SK-N-SH treated with all-trans-retinoic acid at 6 μM for 48 hours (cell line): ENCODE data around the gene MYO15A.

Experiments
- ARNTL ChIP-seq: fragments of 450-650 bp; formaldehyde crosslinking; IDR thresholded peaks from 2 replicates; pipeline ENCODE4 v1.5.0; 2020; ENCODE audit warnings: low read depth, mild to moderate bottlenecking, moderate library complexity, borderline replicate concordance
- BACH2 ChIP-seq: fragments of 250-450 bp; sonication (Bioruptor Pico); IDR thresholded peaks from 2 replicates; pipeline ENCODE4 v1.9.0; 2021; ENCODE audit warnings: mild to moderate bottlenecking, borderline replicate concordance
- CSRNP3 ChIP-seq: fragments of 250-450 bp; sonication (Bioruptor Pico); IDR thresholded peaks from 2 replicates; pipeline ENCODE4 v1.5.1; 2021; ENCODE audit warnings: mild to moderate bottlenecking, moderate library complexity
- ESRRG ChIP-seq: fragments of 250-450 bp; sonication (Bioruptor Pico); IDR thresholded peaks from 2 replicates; pipeline ENCODE4 v1.6.1; 2021; ENCODE audit warnings: mild to moderate bottlenecking
- PATZ1 ChIP-seq: fragments of 250-450 bp; sonication (Bioruptor Pico); IDR thresholded peaks from 2 replicates; pipeline ENCODE4 v1.8.0; 2020; ENCODE audit warnings: mild to moderate bottlenecking, moderate library complexity, borderline replicate concordance
- POU6F1 ChIP-seq: fragments of 250-450 bp; sonication (Bioruptor Pico); IDR thresholded peaks from 2 replicates; pipeline ENCODE4 v1.8.0; 2021; ENCODE audit warnings: low read depth, mild to moderate bottlenecking, moderate library complexity, borderline replicate concordance
- PPARA ChIP-seq: fragments of 250-450 bp; sonication (Bioruptor Pico); IDR thresholded peaks from 2 replicates; pipeline ENCODE4 v1.5.0; 2020; ENCODE audit warnings: mild to moderate bottlenecking, borderline replicate concordance
- RARB ChIP-seq: fragments of 250-450 bp; sonication (Bioruptor Pico); IDR thresholded peaks from 2 replicates; pipeline ENCODE4 v1.8.0; 2021; ENCODE audit warnings: mild to moderate bottlenecking, moderate library complexity
- SNAI2 ChIP-seq: fragments of 250-450 bp; sonication (Bioruptor Pico); IDR thresholded peaks from 2 replicates; pipeline ENCODE4 v1.5.0; 2020; ENCODE audit warnings: mild to moderate bottlenecking, moderate library complexity
- TCF4 ChIP-seq: fragments of 250-450 bp; sonication (Bioruptor Pico); IDR thresholded peaks from 2 replicates; pipeline ENCODE4 v1.8.0; 2021; ENCODE audit warnings: mild to moderate bottlenecking, moderate library complexity, borderline replicate concordance
- TOX ChIP-seq: fragments of 250-450 bp; sonication (Bioruptor Pico); IDR thresholded peaks from 2 replicates; pipeline ENCODE4 v1.8.0; 2021; ENCODE audit warnings: mild to moderate bottlenecking, moderate library complexity, borderline replicate concordance
- ZFP30 ChIP-seq: fragments of 450-650 bp; formaldehyde crosslinking; IDR thresholded peaks from 2 replicates; pipeline ENCODE4 v1.5.0; 2022; ENCODE audit warnings: mild to moderate bottlenecking, moderate library complexity
- ZNF70 ChIP-seq: fragments of 450-650 bp; formaldehyde crosslinking; IDR thresholded peaks from 2 replicates; pipeline ENCODE4 v1.5.0; 2020; ENCODE audit warnings: mild to moderate bottlenecking, moderate library complexity
- ZNF8 ChIP-seq: fragments of 450-650 bp; formaldehyde crosslinking; IDR thresholded peaks from 2 replicates; pipeline ENCODE4 v1.5.0; 2020; ENCODE audit warnings: mild to moderate bottlenecking, moderate library complexity

GRCh38 chr17:18195246-18195645, 86.7 kb downstream of the MYO15A start:
- TF ChIP-seq RARB (CRISPR knock-in tag) (no peak), PPARA (no peak), PATZ1 (CRISPR knock-in tag) (no peak), TOX (CRISPR knock-in tag) (no peak), ZNF8 (no peak), CSRNP3 (no peak), ZFP30 (no peak), ESRRG (no peak), TCF4 (no peak), ARNTL (CRISPR knock-in tag) (no peak), ZNF70 (no peak), SNAI2 (no peak), BACH2 (CRISPR knock-in tag) (no peak), POU6F1 (CRISPR knock-in tag) (no peak)
